GM23338 (cell line): ENCODE results near the gene SLC26A4. TPM values are rescaled to one million over a fixed set of nuclear protein-coding genes. Genes with fewer than 3 reads are reported as not detected.

Experiments used
- ATAC-seq: fragments of 200-7000 bp; cut with Tn5 transposase; 3 replicates; pipeline ENCODE4 v1.9.1; 2020
- DNase-seq: peaks from one replicate; pipeline ENCODE4 v3.0.0-alpha.2; 2015; ENCODE audit warnings: low spot score
- H2AFZ ChIP-seq: fragments of 200-600 bp; sonication (generic); 2 replicates; pipeline ENCODE4 v1.8.0; 2016; ENCODE audit warnings: antibody characterized with exemption, mild to moderate bottlenecking, moderate library complexity
- H3F3A ChIP-seq: fragments of 200-600 bp; sonication (generic); replicated peaks from 2 replicates; pipeline ENCODE4 v1.8.0; 2017; ENCODE audit warnings: antibody characterized with exemption, mixed run types, low read depth
- H3K27ac ChIP-seq: fragments of 200-600 bp; sonication (generic); 2 replicates; pipeline ENCODE4 v1.6.1; 2016; ENCODE audit warnings: low read depth
- H3K27me3 ChIP-seq: fragments of 200-600 bp; sonication (generic); 2 replicates; pipeline ENCODE4 v1.8.0; 2016; ENCODE audit warnings: mild to moderate bottlenecking, mixed run types, moderate library complexity; ENCODE audit not compliant: insufficient read depth
- H3K36me3 ChIP-seq: fragments of 200-600 bp; sonication (generic); 2 replicates; pipeline ENCODE4 v1.8.0; 2016; ENCODE audit warnings: mild to moderate bottlenecking; ENCODE audit not compliant: insufficient read depth
- H3K4me1 ChIP-seq: fragments of 200-600 bp; sonication (generic); 2 replicates; pipeline ENCODE4 v1.8.0; 2016; ENCODE audit warnings: mild to moderate bottlenecking, moderate library complexity; ENCODE audit not compliant: insufficient read depth
- H3K4me2 ChIP-seq: fragments of 200-600 bp; sonication (generic); 2 replicates; pipeline ENCODE4 v1.7.1; 2017; ENCODE audit warnings: mixed run types
- H3K4me3 ChIP-seq: fragments of 200-600 bp; sonication (generic); 2 replicates; pipeline ENCODE4 v1.6.1; 2016; ENCODE audit warnings: mixed run types
- H3K79me2 ChIP-seq: fragments of 200-600 bp; sonication (generic); replicated peaks from 2 replicates; pipeline ENCODE4 v1.8.0; 2017; ENCODE audit warnings: mild to moderate bottlenecking; ENCODE audit not compliant: insufficient read depth
- H3K9me2 ChIP-seq: fragments of 200-600 bp; sonication (generic); 2 replicates; pipeline ENCODE4 v1.8.0; 2017; ENCODE audit not compliant: insufficient read depth
- H4K20me1 ChIP-seq: fragments of 200-600 bp; sonication (generic); replicated peaks from 2 replicates; pipeline ENCODE4 v1.8.0; 2017; ENCODE audit warnings: mild to moderate bottlenecking; ENCODE audit not compliant: insufficient read depth
- H3K27ac Mint-ChIP-seq: 2 replicates; pipeline ENCODE4 v1.8.0; 2020; ENCODE audit warnings: inconsistent platforms, mild to moderate bottlenecking, moderate library complexity, mixed read lengths
- H3K27me3 Mint-ChIP-seq: 3 replicates; pipeline ENCODE4 v1.8.0; 2022; ENCODE audit warnings: low read depth, mild to moderate bottlenecking, moderate library complexity, mixed read lengths, inconsistent platforms; ENCODE audit not compliant: insufficient read depth, poor library complexity
- H3K36me3 Mint-ChIP-seq: 3 replicates; pipeline ENCODE4 v1.8.0; 2021; ENCODE audit warnings: low read depth, mild to moderate bottlenecking, inconsistent platforms, moderate library complexity, mixed read lengths
- H3K4me1 Mint-ChIP-seq: 3 replicates; pipeline ENCODE4 v1.8.0; 2020; ENCODE audit warnings: mild to moderate bottlenecking, inconsistent platforms, mixed read lengths
- H3K4me3 Mint-ChIP-seq: 3 replicates; pipeline ENCODE4 v1.8.0; 2021; ENCODE audit warnings: moderate library complexity, mild to moderate bottlenecking, inconsistent platforms, mixed read lengths
- H3K9me3 Mint-ChIP-seq: 3 replicates; pipeline ENCODE4 v1.8.0; 2020; ENCODE audit warnings: moderate library complexity, mild to moderate bottlenecking, inconsistent platforms, mixed read lengths
- EZH2phosphoT487 ChIP-seq: fragments of 200-600 bp; sonication (generic); IDR thresholded peaks from one replicate; pipeline ENCODE4 v1.8.1; 2018; ENCODE audit warnings: antibody characterized with exemption; ENCODE audit not compliant: unreplicated experiment
- NANOG ChIP-seq: IDR thresholded peaks from 2 replicates; pipeline ENCODE4 v1.6.1; 2016; ENCODE audit warnings: antibody characterized with exemption, borderline replicate concordance
- POLR2AphosphoS5 ChIP-seq: IDR thresholded peaks from 2 replicates; pipeline ENCODE4 v1.6.1; 2016; ENCODE audit warnings: antibody characterized with exemption, low read depth
- ZNF331 ChIP-seq: fragments of 250-450 bp; sonication (Bioruptor Pico); IDR thresholded peaks from 2 replicates; pipeline ENCODE4 v1.5.0; 2020; ENCODE audit warnings: low read depth, mild to moderate bottlenecking, moderate library complexity
- polyA plus RNA-seq: library from polyadenylated mRNA; unstranded; fragments of >200 nt; fragmentation: Nextera tagmentation; extraction: Ambion mirVana; gene quantifications from 2 replicates; pipeline ENCODE4 v1.2.1, GENCODE V29; 2016
- total RNA-seq: library from RNA; depleted of rRNA; stranded (reverse); fragments of >200 nt; shearing (Covaris generic); gene quantifications from 2 replicates; pipeline ENCODE4 v1.2.3, GENCODE V29; 2014
- TF ChIP-seq, protein P1 (sequence below), 2 experiments: fragments of 200-600 bp in 1 of 2; sonication (generic) in 1 of 2; conservative IDR thresholded peaks; 2 replicates each; pipeline versions ENCODE4 v1.5.1 to v1.6.1; 2016 to 2017; ENCODE audit warnings: antibody characterized with exemption in 2 of 2, low read depth in 2 of 2, mild to moderate bottlenecking in 2 of 2, moderate library complexity in 1 of 2
- TF ChIP-seq, protein P2 (sequence below): IDR thresholded peaks from one replicate; pipeline ENCODE4 v1.6.1; 2018; ENCODE audit warnings: antibody characterized with exemption; ENCODE audit not compliant: unreplicated experiment
- TF ChIP-seq, protein P3 (sequence below): fragments of 250-450 bp; sonication (Bioruptor Pico); IDR thresholded peaks from 2 replicates; pipeline ENCODE4 v1.5.0; 2020; ENCODE audit warnings: mild to moderate bottlenecking, moderate library complexity

SLC26A4 gene
- total and polyA plus RNA-seq, 2 experiments from 2014 or later = 0.07 TPM; not detected in 1

DNA sequence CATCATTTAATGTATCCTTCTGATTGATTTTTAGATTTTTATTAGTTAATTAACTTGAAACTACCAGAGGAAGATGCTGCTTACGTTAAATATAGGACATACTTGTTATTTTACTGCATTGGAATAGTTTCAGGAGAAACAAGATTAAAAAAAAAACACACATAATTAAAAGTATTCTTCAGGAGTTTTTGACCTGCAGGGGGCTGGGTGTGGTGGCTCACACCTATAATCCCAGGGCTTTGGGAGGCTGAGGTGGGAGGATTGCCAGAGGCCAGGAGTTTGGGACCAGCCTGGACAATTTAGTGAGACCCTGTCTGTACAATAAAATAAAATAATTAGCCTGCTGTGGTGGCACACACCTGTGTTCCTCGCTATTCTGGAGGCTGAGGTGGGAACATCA lies 94.0 kb downstream of the SLC26A4 start:
- Mint-ChIP-seq H3K27ac (no peak overlapping the region), H3K27me3 (no peaks in the 10 kb centered on the region), H3K9me3 (no peaks in the 10 kb centered on the region), H3K36me3 (peaks cover 77% of the 10 kb centered on the region), H3K4me3 (no peak overlapping the region), H3K4me1 (no peaks in the 10 kb centered on the region)
- H3K79me2 ChIP-seq = peaks cover 5% of the 10 kb centered on the region
- DNase-seq = no peak
- peaks cover 62% of the 10 kb centered on the region; the same call in 1 of the 2 replicates for H3K36me3 ChIP-seq
- no peaks in the 10 kb centered on the region for H3K27me3 ChIP-seq
- H2AFZ ChIP-seq = no peak overlapping the region
- no peak overlapping the region for H3K27ac ChIP-seq
- ATAC-seq = no peak
- H3K4me1 ChIP-seq = no peaks in the 10 kb centered on the region
- no peaks in the 10 kb centered on the region for H3F3A ChIP-seq
- peaks cover 15% of the 10 kb centered on the region; the same call in 1 of the 2 replicates for H4K20me1 ChIP-seq
- H3K9me2 ChIP-seq = no peaks in the 10 kb centered on the region
- H3K4me3 ChIP-seq = no peak overlapping the region
- TF ChIP-seq ZNF331 (no peak), POLR2AphosphoS5 (no peak)
- TF ChIP-seq, protein P1, sequence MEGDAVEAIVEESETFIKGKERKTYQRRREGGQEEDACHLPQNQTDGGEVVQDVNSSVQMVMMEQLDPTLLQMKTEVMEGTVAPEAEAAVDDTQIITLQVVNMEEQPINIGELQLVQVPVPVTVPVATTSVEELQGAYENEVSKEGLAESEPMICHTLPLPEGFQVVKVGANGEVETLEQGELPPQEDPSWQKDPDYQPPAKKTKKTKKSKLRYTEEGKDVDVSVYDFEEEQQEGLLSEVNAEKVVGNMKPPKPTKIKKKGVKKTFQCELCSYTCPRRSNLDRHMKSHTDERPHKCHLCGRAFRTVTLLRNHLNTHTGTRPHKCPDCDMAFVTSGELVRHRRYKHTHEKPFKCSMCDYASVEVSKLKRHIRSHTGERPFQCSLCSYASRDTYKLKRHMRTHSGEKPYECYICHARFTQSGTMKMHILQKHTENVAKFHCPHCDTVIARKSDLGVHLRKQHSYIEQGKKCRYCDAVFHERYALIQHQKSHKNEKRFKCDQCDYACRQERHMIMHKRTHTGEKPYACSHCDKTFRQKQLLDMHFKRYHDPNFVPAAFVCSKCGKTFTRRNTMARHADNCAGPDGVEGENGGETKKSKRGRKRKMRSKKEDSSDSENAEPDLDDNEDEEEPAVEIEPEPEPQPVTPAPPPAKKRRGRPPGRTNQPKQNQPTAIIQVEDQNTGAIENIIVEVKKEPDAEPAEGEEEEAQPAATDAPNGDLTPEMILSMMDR (conservative IDR thresholded peaks at IDR 0.05; ENCODE audit: low read depth in 2 of 2) = peak in 1 of 2 experiments; percentile 28; a peak in 2 of 4 replicates
- H3K4me2 ChIP-seq = no peak overlapping the region

DNA sequence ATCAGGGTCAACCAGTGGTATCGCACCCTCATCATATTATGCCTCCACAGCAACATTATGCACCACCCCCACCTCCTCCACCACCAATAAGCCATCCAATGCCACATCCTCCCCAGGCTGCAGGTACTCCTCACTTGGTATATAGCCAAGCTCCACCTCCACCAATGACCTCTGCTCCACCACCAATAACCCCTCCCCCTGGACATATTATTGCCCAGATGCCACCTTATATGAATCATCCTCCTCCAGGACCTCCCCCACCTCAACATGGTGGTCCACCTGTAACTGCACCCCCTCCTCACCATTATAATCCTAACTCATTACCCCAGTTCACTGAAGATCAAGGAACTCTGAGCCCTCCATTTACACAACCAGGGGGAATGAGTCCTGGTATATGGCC lies 98.0 kb downstream of the SLC26A4 start:
- Histone ChIP-seq H3F3A (no peaks in the 10 kb centered on the region), H3K36me3 (peaks cover 40% of the 10 kb centered on the region; the same call in 1 of the 2 replicates), H3K79me2 (no peaks in the 10 kb centered on the region), H3K4me3 (no peak overlapping the region), H3K4me2 (no peak overlapping the region), H4K20me1 (peaks cover 15% of the 10 kb centered on the region; the same call in 1 of the 2 replicates), H2AFZ (no peak overlapping the region), H3K9me2 (no peaks in the 10 kb centered on the region), H3K4me1 (no peaks in the 10 kb centered on the region), H3K27ac (no peak overlapping the region), H3K27me3 (no peaks in the 10 kb centered on the region)
- Mint-ChIP-seq H3K36me3 (peaks cover 40% of the 10 kb centered on the region), H3K9me3 (no peaks in the 10 kb centered on the region), H3K27me3 (no peaks in the 10 kb centered on the region), H3K27ac (no peak overlapping the region), H3K4me3 (no peak overlapping the region), H3K4me1 (no peaks in the 10 kb centered on the region)
- ATAC-seq (no peak), DNase-seq (no peak)
- TF ChIP-seq, protein P1 (conservative IDR thresholded peaks at IDR 0.05; ENCODE audit: low read depth in 2 of 2) = no peak
- TF ChIP-seq, protein P2, sequence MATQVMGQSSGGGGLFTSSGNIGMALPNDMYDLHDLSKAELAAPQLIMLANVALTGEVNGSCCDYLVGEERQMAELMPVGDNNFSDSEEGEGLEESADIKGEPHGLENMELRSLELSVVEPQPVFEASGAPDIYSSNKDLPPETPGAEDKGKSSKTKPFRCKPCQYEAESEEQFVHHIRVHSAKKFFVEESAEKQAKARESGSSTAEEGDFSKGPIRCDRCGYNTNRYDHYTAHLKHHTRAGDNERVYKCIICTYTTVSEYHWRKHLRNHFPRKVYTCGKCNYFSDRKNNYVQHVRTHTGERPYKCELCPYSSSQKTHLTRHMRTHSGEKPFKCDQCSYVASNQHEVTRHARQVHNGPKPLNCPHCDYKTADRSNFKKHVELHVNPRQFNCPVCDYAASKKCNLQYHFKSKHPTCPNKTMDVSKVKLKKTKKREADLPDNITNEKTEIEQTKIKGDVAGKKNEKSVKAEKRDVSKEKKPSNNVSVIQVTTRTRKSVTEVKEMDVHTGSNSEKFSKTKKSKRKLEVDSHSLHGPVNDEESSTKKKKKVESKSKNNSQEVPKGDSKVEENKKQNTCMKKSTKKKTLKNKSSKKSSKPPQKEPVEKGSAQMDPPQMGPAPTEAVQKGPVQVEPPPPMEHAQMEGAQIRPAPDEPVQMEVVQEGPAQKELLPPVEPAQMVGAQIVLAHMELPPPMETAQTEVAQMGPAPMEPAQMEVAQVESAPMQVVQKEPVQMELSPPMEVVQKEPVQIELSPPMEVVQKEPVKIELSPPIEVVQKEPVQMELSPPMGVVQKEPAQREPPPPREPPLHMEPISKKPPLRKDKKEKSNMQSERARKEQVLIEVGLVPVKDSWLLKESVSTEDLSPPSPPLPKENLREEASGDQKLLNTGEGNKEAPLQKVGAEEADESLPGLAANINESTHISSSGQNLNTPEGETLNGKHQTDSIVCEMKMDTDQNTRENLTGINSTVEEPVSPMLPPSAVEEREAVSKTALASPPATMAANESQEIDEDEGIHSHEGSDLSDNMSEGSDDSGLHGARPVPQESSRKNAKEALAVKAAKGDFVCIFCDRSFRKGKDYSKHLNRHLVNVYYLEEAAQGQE = no peak
- TF ChIP-seq, protein P3, sequence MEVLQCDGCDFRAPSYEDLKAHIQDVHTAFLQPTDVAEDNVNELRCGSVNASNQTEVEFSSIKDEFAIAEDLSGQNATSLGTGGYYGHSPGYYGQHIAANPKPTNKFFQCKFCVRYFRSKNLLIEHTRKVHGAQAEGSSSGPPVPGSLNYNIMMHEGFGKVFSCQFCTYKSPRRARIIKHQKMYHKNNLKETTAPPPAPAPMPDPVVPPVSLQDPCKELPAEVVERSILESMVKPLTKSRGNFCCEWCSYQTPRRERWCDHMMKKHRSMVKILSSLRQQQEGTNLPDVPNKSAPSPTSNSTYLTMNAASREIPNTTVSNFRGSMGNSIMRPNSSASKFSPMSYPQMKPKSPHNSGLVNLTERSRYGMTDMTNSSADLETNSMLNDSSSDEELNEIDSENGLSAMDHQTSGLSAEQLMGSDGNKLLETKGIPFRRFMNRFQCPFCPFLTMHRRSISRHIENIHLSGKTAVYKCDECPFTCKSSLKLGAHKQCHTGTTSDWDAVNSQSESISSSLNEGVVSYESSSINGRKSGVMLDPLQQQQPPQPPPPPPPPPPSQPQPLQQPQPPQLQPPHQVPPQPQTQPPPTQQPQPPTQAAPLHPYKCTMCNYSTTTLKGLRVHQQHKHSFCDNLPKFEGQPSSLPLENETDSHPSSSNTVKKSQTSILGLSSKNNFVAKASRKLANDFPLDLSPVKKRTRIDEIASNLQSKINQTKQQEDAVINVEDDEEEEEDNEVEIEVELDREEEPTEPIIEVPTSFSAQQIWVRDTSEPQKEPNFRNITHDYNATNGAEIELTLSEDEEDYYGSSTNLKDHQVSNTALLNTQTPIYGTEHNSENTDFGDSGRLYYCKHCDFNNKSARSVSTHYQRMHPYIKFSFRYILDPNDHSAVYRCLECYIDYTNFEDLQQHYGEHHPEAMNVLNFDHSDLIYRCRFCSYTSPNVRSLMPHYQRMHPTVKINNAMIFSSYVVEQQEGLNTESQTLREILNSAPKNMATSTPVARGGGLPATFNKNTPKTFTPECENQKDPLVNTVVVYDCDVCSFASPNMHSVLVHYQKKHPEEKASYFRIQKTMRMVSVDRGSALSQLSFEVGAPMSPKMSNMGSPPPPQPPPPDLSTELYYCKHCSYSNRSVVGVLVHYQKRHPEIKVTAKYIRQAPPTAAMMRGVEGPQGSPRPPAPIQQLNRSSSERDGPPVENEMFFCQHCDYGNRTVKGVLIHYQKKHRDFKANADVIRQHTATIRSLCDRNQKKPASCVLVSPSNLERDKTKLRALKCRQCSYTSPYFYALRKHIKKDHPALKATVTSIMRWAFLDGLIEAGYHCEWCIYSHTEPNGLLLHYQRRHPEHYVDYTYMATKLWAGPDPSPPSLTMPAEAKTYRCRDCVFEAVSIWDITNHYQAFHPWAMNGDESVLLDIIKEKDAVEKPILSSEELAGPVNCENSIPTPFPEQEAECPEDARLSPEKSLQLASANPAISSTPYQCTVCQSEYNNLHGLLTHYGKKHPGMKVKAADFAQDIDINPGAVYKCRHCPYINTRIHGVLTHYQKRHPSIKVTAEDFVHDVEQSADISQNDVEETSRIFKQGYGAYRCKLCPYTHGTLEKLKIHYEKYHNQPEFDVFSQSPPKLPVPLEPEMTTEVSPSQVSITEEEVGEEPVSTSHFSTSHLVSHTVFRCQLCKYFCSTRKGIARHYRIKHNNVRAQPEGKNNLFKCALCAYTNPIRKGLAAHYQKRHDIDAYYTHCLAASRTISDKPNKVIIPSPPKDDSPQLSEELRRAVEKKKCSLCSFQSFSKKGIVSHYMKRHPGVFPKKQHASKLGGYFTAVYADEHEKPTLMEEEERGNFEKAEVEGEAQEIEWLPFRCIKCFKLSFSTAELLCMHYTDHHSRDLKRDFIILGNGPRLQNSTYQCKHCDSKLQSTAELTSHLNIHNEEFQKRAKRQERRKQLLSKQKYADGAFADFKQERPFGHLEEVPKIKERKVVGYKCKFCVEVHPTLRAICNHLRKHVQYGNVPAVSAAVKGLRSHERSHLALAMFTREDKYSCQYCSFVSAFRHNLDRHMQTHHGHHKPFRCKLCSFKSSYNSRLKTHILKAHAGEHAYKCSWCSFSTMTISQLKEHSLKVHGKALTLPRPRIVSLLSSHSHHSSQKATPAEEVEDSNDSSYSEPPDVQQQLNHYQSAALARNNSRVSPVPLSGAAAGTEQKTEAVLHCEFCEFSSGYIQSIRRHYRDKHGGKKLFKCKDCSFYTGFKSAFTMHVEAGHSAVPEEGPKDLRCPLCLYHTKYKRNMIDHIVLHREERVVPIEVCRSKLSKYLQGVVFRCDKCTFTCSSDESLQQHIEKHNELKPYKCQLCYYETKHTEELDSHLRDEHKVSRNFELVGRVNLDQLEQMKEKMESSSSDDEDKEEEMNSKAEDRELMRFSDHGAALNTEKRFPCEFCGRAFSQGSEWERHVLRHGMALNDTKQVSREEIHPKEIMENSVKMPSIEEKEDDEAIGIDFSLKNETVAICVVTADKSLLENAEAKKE (CRISPR knock-in tag) = no peak
- no peak for TF ChIP-seq NANOG
- TF ChIP-seq EZH2phosphoT487 = no peak
- no peak for TF ChIP-seq ZNF331
- no peak for TF ChIP-seq POLR2AphosphoS5
